H9 (cell line): ENCODE data around the gene MRPS33. TPM values are rescaled to one million over a fixed set of nuclear protein-coding genes. Genes with fewer than 3 reads are reported as not detected.
"Not testable (repeated sequence)": the region's sequence is repeated elsewhere in the genome, so short reads cannot be mapped to it uniquely, and the experiment has no call there.

ENCODE experiments used
- DNase-seq: peaks from one replicate; pipeline ENCODE4 v3.0.0-alpha.2; 2017
- H2AFZ ChIP-seq: one replicate; pipeline ENCODE4 v1.6.1; 2013; ENCODE audit warnings: mild to moderate bottlenecking, low read length, control low read depth, moderate library complexity
- H2AK5ac ChIP-seq: 2 replicates; pipeline ENCODE4 v1.6.1; 2013; ENCODE audit warnings: low read length, control low read depth, mixed read lengths; ENCODE audit not compliant: insufficient read length
- H2BK120ac ChIP-seq: one replicate; pipeline ENCODE4 v1.6.1; 2013; ENCODE audit warnings: low read depth, mild to moderate bottlenecking, low read length, control low read depth, inconsistent platforms; ENCODE audit not compliant: poor library complexity, severe bottlenecking
- H2BK12ac ChIP-seq: 2 replicates; pipeline ENCODE4 v1.6.1; 2013; ENCODE audit warnings: low read length, control low read depth, mixed read lengths, low read depth; ENCODE audit not compliant: insufficient read length
- H2BK15ac ChIP-seq: 2 replicates; pipeline ENCODE4 v1.6.1; 2013; ENCODE audit warnings: low read depth, low read length, control low read depth
- H2BK20ac ChIP-seq: one replicate; pipeline ENCODE4 v1.6.1; 2013; ENCODE audit warnings: low read depth, mild to moderate bottlenecking, low read length, control low read depth, inconsistent platforms; ENCODE audit not compliant: poor library complexity, severe bottlenecking
- H2BK5ac ChIP-seq: 2 replicates; pipeline ENCODE4 v1.6.1; 2013; ENCODE audit warnings: low read length, control low read depth, mixed read lengths; ENCODE audit not compliant: insufficient read length
- H3K14ac ChIP-seq: 2 replicates; pipeline ENCODE4 v1.6.1; 2013; ENCODE audit warnings: low read length, control low read depth; ENCODE audit not compliant: insufficient read depth
- H3K18ac ChIP-seq: 2 replicates; pipeline ENCODE4 v1.6.1; 2013; ENCODE audit warnings: low read depth, mild to moderate bottlenecking, mixed read lengths, low read length, control low read depth; ENCODE audit not compliant: insufficient read length
- H3K23ac ChIP-seq: 2 replicates; pipeline ENCODE4 v1.6.1; 2013; ENCODE audit warnings: low read length, control low read depth, mixed read lengths, low read depth; ENCODE audit not compliant: insufficient read length
- H3K23me2 ChIP-seq: 2 replicates; pipeline ENCODE4 v1.6.1; 2013; ENCODE audit warnings: low read depth, mild to moderate bottlenecking, mixed read lengths, low read length, control low read depth; ENCODE audit not compliant: insufficient read length, poor library complexity, severe bottlenecking
- H3K27ac ChIP-seq: 2 replicates; pipeline ENCODE4 v1.5.1; 2013; ENCODE audit warnings: low read length, control low read depth, mixed read lengths, low read depth; ENCODE audit not compliant: insufficient read length
- H3K27me3 ChIP-seq: 2 replicates; pipeline ENCODE4 v1.6.1; 2013; ENCODE audit warnings: low read length, control low read depth, inconsistent platforms; ENCODE audit not compliant: insufficient read depth
- H3K4ac ChIP-seq: 2 replicates; pipeline ENCODE4 v1.6.1; 2013; ENCODE audit warnings: low read depth, mild to moderate bottlenecking, control low read depth, inconsistent platforms, low read length, moderate library complexity
- H3K4me1 ChIP-seq: 2 replicates; pipeline ENCODE4 v1.6.1; 2013; ENCODE audit warnings: low read length, control low read depth, inconsistent platforms; ENCODE audit not compliant: insufficient read depth
- H3K4me2 ChIP-seq: 2 replicates; pipeline ENCODE4 v1.6.1; 2013; ENCODE audit warnings: low read length, control low read depth, mixed read lengths; ENCODE audit not compliant: insufficient read length, insufficient read depth
- H3K56ac ChIP-seq: 2 replicates; pipeline ENCODE4 v1.6.1; 2013; ENCODE audit warnings: low read depth, mild to moderate bottlenecking, mixed read lengths, low read length, control low read depth; ENCODE audit not compliant: insufficient read length
- H3K79me1 ChIP-seq: 2 replicates; pipeline ENCODE4 v1.6.1; 2013; ENCODE audit warnings: low read depth, mild to moderate bottlenecking, moderate library complexity, low read length, control low read depth, inconsistent platforms; ENCODE audit not compliant: insufficient read depth, poor library complexity, severe bottlenecking
- H3K79me2 ChIP-seq: 2 replicates; pipeline ENCODE4 v1.6.1; 2013; ENCODE audit warnings: low read length, control low read depth, inconsistent platforms; ENCODE audit not compliant: insufficient read depth
- H3K9ac ChIP-seq: 2 replicates; pipeline ENCODE4 v1.6.1; 2013; ENCODE audit warnings: low read length, control low read depth, mixed read lengths; ENCODE audit not compliant: insufficient read length; ENCODE audit errors: extremely low read depth
- H3K9me3 ChIP-seq: one replicate; pipeline ENCODE4 v1.6.1; 2013; ENCODE audit warnings: low read depth, low read length, inconsistent platforms; ENCODE audit not compliant: control insufficient read depth
- H3T11ph ChIP-seq: one replicate; pipeline ENCODE4 v1.6.1; 2013; ENCODE audit warnings: mild to moderate bottlenecking, low read length, control low read depth, inconsistent platforms
- H4K20me1 ChIP-seq: one replicate; pipeline ENCODE4 v1.6.1; 2013; ENCODE audit not compliant: control insufficient read depth, insufficient read length, insufficient read depth
- H4K5ac ChIP-seq: 2 replicates; pipeline ENCODE4 v1.6.1; 2013; ENCODE audit warnings: low read depth, mild to moderate bottlenecking, mixed read lengths, low read length, control low read depth; ENCODE audit not compliant: insufficient read length
- H4K8ac ChIP-seq: replicated peaks from 2 replicates; pipeline ENCODE4 v1.6.1; 2013; ENCODE audit warnings: low read length, control low read depth, mixed read lengths, low read depth; ENCODE audit not compliant: insufficient read length
- H4K91ac ChIP-seq: 2 replicates; pipeline ENCODE4 v1.6.1; 2013; ENCODE audit warnings: low read depth, mild to moderate bottlenecking, moderate library complexity, mixed read lengths, low read length, control low read depth; ENCODE audit not compliant: insufficient read length
- H3K27ac Mint-ChIP-seq, 3 experiments: 2 replicates in 2 of 3; 3 replicates in 1 of 3; pipeline ENCODE4 v1.8.0; 2020 to 2021; ENCODE audit warnings: mixed read lengths in 3 of 3, mild to moderate bottlenecking in 1 of 3, moderate library complexity in 1 of 3
- H3K27me3 Mint-ChIP-seq: 2 replicates; pipeline ENCODE4 v1.8.0; 2021; ENCODE audit warnings: low read depth, mild to moderate bottlenecking, moderate library complexity, mixed read lengths
- H3K36me3 Mint-ChIP-seq, 3 experiments: 2 replicates in 2 of 3; 3 replicates in 1 of 3; pipeline ENCODE4 v1.8.0; 2020 to 2021; ENCODE audit warnings: low read depth in 3 of 3, mixed read lengths in 3 of 3; ENCODE audit not compliant: insufficient read depth in 1 of 3
- H3K4me1 Mint-ChIP-seq, 2 experiments: 2 replicates each; pipeline ENCODE4 v1.8.0; 2020; ENCODE audit warnings: mixed read lengths in 2 of 2
- H3K4me3 Mint-ChIP-seq, 2 experiments: 2 replicates in 1 of 2; 3 replicates in 1 of 2; pipeline ENCODE4 v1.8.0; 2020 to 2021; ENCODE audit warnings: mild to moderate bottlenecking in 2 of 2, mixed read lengths in 2 of 2, moderate library complexity in 1 of 2
- H3K9me3 Mint-ChIP-seq, 2 experiments: 2 replicates in 1 of 2; 3 replicates in 1 of 2; pipeline ENCODE4 v1.8.0; 2020; ENCODE audit warnings: mild to moderate bottlenecking in 2 of 2, mixed read lengths in 2 of 2, moderate library complexity in 1 of 2
- WGBS: extraction: QIAGEN DNeasy Blood & Tissue Kit; methylation state at CpG from one replicate; pipeline ENCODE4 v1.1.7; 2013; ENCODE audit warnings: missing lambda C conversion rate, low lambda C conversion rate, mixed read lengths; ENCODE audit not compliant: insufficient read length; ENCODE audit errors: extremely low coverage; 5-methylcytosine and 5-hydroxymethylcytosine counted together
- total RNA-seq: library from RNA; stranded (reverse); gene quantifications from 2 replicates; pipeline ENCODE4 v1.2.1, GENCODE V29; 2021

Gene MRPS33
- total RNA-seq, 1 experiment from 2014 or later: 64.2 TPM

DNA sequence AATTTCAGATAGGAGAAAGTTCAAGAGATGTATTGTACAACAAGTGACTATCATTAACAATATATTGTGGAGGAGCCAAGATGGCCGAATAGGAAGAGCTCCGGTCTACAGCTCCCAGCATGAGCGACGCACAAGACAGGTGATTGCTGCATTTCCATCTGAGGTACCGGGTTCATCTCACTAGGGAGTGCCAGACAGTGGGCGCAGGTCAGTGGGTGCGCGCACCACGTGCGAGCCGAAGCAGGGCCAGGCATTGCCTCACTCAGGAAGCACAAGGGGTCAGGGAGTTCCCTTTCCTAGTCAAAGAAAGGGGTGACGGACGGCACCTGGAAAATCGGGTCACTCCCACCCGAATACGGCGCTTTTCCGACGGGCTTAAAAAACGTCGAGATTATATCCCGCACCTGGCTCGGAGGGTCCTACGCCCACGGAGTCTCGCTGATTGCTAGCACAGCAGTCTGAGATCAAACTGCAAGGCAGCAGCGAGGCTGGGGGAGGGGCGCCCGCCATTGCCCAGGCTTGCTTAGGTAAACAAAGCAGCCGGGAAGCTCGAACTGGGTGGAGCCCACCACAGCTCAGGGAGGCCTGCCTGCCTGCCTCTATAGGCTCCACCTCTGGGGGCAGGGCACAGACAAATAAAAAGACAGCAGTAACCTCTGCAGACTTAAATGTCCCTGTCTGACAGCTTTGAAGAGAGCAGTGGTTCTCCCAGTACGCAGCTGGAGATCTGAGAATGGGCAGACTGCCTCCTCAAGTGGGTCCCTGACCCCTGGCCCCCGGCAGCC lies 18.0 kb upstream of the MRPS33 start:
- H2AK5ac ChIP-seq, H2AFZ ChIP-seq, DNase-seq, H3K4me1 ChIP-seq, H2BK5ac ChIP-seq, H4K91ac ChIP-seq, H3K27me3 Mint-ChIP-seq, H3K27me3 ChIP-seq, H4K20me1 ChIP-seq, H3K4me2 ChIP-seq, H2BK20ac ChIP-seq, H3K4ac ChIP-seq, H4K5ac ChIP-seq, H2BK120ac ChIP-seq, H3K56ac ChIP-seq, H2BK12ac ChIP-seq, H3K9me3 ChIP-seq, H3T11ph ChIP-seq, H3K23me2 ChIP-seq, H4K8ac ChIP-seq, H3K79me2 ChIP-seq, H3K23ac ChIP-seq, H3K27ac ChIP-seq, H3K79me1 ChIP-seq, H2BK15ac ChIP-seq, H3K9ac ChIP-seq: not testable (repeated sequence)
- Histone ChIP-seq H3K14ac (0 out of 2 replicates have a peak overlapping the region, but pooled peaks have one; percentile 81), H3K18ac (peak overlapping the region; percentile 87)
- Mint-ChIP-seq H3K9me3 (peaks cover 31 to 44% of the 10 kb centered on the region in 2 experiments), H3K27ac (peak overlapping the region; percentile 72 to 98 (median 95); a peak in 5 of 7 replicates), H3K4me1 (peaks cover 9 to 13% of the 10 kb centered on the region in 2 experiments), H3K36me3 (peaks cover 7 to 35% (median 10%) of the 10 kb centered on the region in 3 experiments; a peak in 6 of 7 replicates), H3K4me3 (peak overlapping the region; percentile 15 to 38; a peak in 2 of 5 replicates)
- no CpG with 5 or more reads among the region's 33 CpGs for WGBS
